A549 treated with GW870086 at 1 μM for 4 hours (cell line): ENCODE measurements around the gene HIPK3. TPM values are rescaled to one million over a fixed set of nuclear protein-coding genes. Genes with fewer than 3 reads are reported as not detected.

Experiments
- total RNA-seq: library from RNA; stranded (reverse); fragments of 200-300 nt; extraction: Qiagen RNA extraction; gene quantifications from 5 replicates; pipeline ENCODE4 v1.2.3, GENCODE V29; 2022; ENCODE audit warnings: low read depth

Gene HIPK3
- total RNA-seq = 10.0 to 18.5 TPM (median 16.7 TPM) in 5 replicates

GRCh38 chr11:33257160-33257896 is at the start of gene HIPK3:
TSS of gene HIPK3 (plus strand) at chr11:33257381.

GRCh38 chr11:33375688-33376311 is 118.6 kb downstream of the HIPK3 start, which contains the start of gene KIAA1549L:
TSS of gene KIAA1549L (plus strand) at chr11:33376108.

Other genes starting within 250 kb of the HIPK3 start
- 6.5 to 7.9 TPM (median 7.7 TPM) in 5 replicates for gene DEPDC7, start 241.5 kb upstream of the HIPK3 start, total RNA-seq
- gene TCP11L1, start 217.8 kb upstream of the HIPK3 start, total RNA-seq = 17.5 to 23.5 TPM (median 21.0 TPM) in 5 replicates
- gene CSTF3, start 95.9 kb upstream of the HIPK3 start, total RNA-seq = 23.1 to 27.3 TPM (median 24.8 TPM) in 5 replicates
- 6.1 to 9.4 TPM (median 7.4 TPM) in 5 replicates for gene KIAA1549L, start 118.7 kb downstream of the HIPK3 start, total RNA-seq